ENCODE results near the gene FAM24A.
"Not testable (repeated sequence)": the region's sequence is repeated elsewhere in the genome, so short reads cannot be mapped to it uniquely, and the experiment has no call there.

Gene FAM24A

GRCh38 chr10:122910310-122910709 lies at the start of gene FAM24A:
Gene FAM24A, plus strand, starts transcription at chr10:122910610. Its CDS starts 1,025 bp downstream, at chr10:122911635.
- H3K4me3 ChIP-seq (ENCODE audit: low read depth, low read length): no peak within 1 kb of the TSS
- no peaks in the 10 kb centered on the region for H3K4me1 ChIP-seq (ENCODE audit: control insufficient read depth, insufficient read depth, low read length)
- no peaks in the 10 kb centered on the region for H3K36me3 ChIP-seq (ENCODE audit: control insufficient read depth, insufficient read depth, low read length)
- peaks cover 11% of the 10 kb centered on the region; the same call in 1 of the 2 replicates for H3K27me3 ChIP-seq (ENCODE audit: control insufficient read depth, insufficient read depth, low read length)
- no peaks in the 10 kb centered on the region for H3K9me3 ChIP-seq (ENCODE audit: control insufficient read depth, insufficient read depth, low read depth, low read length)
- H3K9ac ChIP-seq (ENCODE audit: low read length): no peak within 1 kb of the TSS
- no peak within 1 kb of the TSS for H3K27ac ChIP-seq (ENCODE audit: low read depth, low read length)

GRCh38 chr10:122861711-122862161 lies 48.7 kb upstream of the FAM24A start:
- H3K9me3 ChIP-seq (ENCODE audit: control insufficient read depth, insufficient read depth, low read depth, low read length): peaks cover 4% of the 10 kb centered on the region; the same call in 1 of the 2 replicates
- H3K4me3 ChIP-seq (ENCODE audit: low read depth, low read length): no peak overlapping the region
- H3K27ac ChIP-seq (ENCODE audit: low read depth, low read length): no peak overlapping the region
- peaks cover 9% of the 10 kb centered on the region for H3K4me1 ChIP-seq (ENCODE audit: control insufficient read depth, insufficient read depth, low read length)
- H3K27me3 ChIP-seq (ENCODE audit: control insufficient read depth, insufficient read depth, low read length): no peaks in the 10 kb centered on the region
- H3K36me3 ChIP-seq (ENCODE audit: control insufficient read depth, insufficient read depth, low read length): peaks cover 5% of the 10 kb centered on the region; the same call in 1 of the 2 replicates
- H3K9ac ChIP-seq (ENCODE audit: low read length): no peak overlapping the region

- Histone ChIP-seq H3K4me1 (ENCODE audit: control insufficient read depth, insufficient read depth, low read length) (peaks cover 7% of the 10 kb centered on the region; the same call in 1 of the 2 replicates), H3K9ac (ENCODE audit: low read length) (no peak overlapping the region), H3K27me3 (ENCODE audit: control insufficient read depth, insufficient read depth, low read length) (no peaks in the 10 kb centered on the region), H3K27ac (ENCODE audit: low read depth, low read length) (no peak overlapping the region), H3K36me3 (ENCODE audit: control insufficient read depth, insufficient read depth, low read length) (peaks cover 4% of the 10 kb centered on the region; the same call in 1 of the 2 replicates), H3K4me3 (ENCODE audit: low read depth, low read length) (no peak overlapping the region), H3K9me3 (ENCODE audit: control insufficient read depth, insufficient read depth, low read depth, low read length) (peaks cover 7% of the 10 kb centered on the region; the same call in 1 of the 2 replicates)
Measured at GRCh38 chr10:122863216-122864193, 46.9 kb upstream of the FAM24A start.

DNA sequence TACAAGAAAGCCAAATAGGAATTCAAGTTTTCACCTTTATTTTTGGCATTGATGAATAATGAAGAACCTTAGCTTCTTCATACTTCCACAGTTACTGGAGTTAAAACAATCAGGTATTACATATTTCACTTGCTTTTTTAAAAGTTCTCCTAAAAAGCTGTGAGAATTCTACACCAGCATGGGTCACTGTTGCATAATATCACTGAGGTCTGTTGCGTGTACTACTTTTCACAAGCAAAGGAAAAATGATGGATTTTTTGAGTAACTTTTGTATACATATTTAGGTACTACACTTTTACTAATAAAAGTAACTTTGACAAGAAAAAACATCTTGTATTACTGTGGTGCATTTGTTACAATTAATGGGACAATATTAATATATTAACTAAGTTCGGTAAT lies 46.2 kb upstream of the FAM24A start:
- no peak overlapping the region for H3K9ac ChIP-seq (ENCODE audit: low read length)
- H3K4me1 ChIP-seq (ENCODE audit: control insufficient read depth, insufficient read depth, low read length): peaks cover 7% of the 10 kb centered on the region; the same call in 1 of the 2 replicates
- peaks cover 7% of the 10 kb centered on the region; the same call in 1 of the 2 replicates for H3K9me3 ChIP-seq (ENCODE audit: control insufficient read depth, insufficient read depth, low read depth, low read length)
- no peaks in the 10 kb centered on the region for H3K27me3 ChIP-seq (ENCODE audit: control insufficient read depth, insufficient read depth, low read length)
- peaks cover 3% of the 10 kb centered on the region; the same call in 1 of the 2 replicates for H3K36me3 ChIP-seq (ENCODE audit: control insufficient read depth, insufficient read depth, low read length)
- H3K4me3 ChIP-seq (ENCODE audit: low read depth, low read length): no peak overlapping the region
- no peak overlapping the region for H3K27ac ChIP-seq (ENCODE audit: low read depth, low read length)

DNA sequence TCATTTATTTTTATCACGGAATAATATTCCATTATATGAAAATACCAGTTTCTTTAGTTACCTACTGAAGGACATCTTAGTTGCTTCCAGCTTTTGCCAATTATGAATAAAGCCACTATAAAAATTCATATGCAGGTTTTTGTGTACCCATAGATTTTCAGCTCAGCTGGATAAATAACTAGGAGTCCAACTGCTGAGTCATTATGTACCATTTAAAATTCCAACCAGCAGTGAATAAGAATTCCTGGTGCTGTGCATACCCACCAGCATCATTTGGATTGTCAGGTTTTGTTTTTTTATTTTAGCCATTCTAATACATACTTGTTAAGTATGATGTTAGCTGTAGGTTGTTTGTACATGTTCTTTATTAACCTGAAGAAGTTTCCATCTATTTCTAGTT lies 45.5 kb upstream of the FAM24A start:
- Histone ChIP-seq H3K9ac (ENCODE audit: low read length) (no peak overlapping the region), H3K27ac (ENCODE audit: low read depth, low read length) (no peak overlapping the region), H3K9me3 (ENCODE audit: control insufficient read depth, insufficient read depth, low read depth, low read length) (peaks cover 7% of the 10 kb centered on the region; the same call in 1 of the 2 replicates), H3K4me3 (ENCODE audit: low read depth, low read length) (no peak overlapping the region), H3K4me1 (ENCODE audit: control insufficient read depth, insufficient read depth, low read length) (peaks cover 7% of the 10 kb centered on the region; the same call in 1 of the 2 replicates), H3K36me3 (ENCODE audit: control insufficient read depth, insufficient read depth, low read length) (peaks cover 3% of the 10 kb centered on the region; the same call in 1 of the 2 replicates), H3K27me3 (ENCODE audit: control insufficient read depth, insufficient read depth, low read length) (no peaks in the 10 kb centered on the region)

GRCh38 chr10:122866757-122867482 lies 43.5 kb upstream of the FAM24A start:
- not testable (repeated sequence) for H3K27ac ChIP-seq (ENCODE audit: low read depth, low read length); H3K36me3 ChIP-seq (ENCODE audit: control insufficient read depth, insufficient read depth, low read length); H3K27me3 ChIP-seq (ENCODE audit: control insufficient read depth, insufficient read depth, low read length); H3K9me3 ChIP-seq (ENCODE audit: control insufficient read depth, insufficient read depth, low read depth, low read length); H3K9ac ChIP-seq (ENCODE audit: low read length); H3K4me1 ChIP-seq (ENCODE audit: control insufficient read depth, insufficient read depth, low read length)
- H3K4me3 ChIP-seq (ENCODE audit: low read depth, low read length): peak overlapping the region; percentile 30; the same call in 1 of the 2 replicates

GRCh38 chr10:122868768-122869167 lies 41.6 kb upstream of the FAM24A start:
- H3K9ac ChIP-seq (ENCODE audit: low read length); H3K27me3 ChIP-seq (ENCODE audit: control insufficient read depth, insufficient read depth, low read length); H3K36me3 ChIP-seq (ENCODE audit: control insufficient read depth, insufficient read depth, low read length); H3K4me1 ChIP-seq (ENCODE audit: control insufficient read depth, insufficient read depth, low read length); H3K4me3 ChIP-seq (ENCODE audit: low read depth, low read length); H3K27ac ChIP-seq (ENCODE audit: low read depth, low read length): not testable (repeated sequence)
- H3K9me3 ChIP-seq (ENCODE audit: control insufficient read depth, insufficient read depth, low read depth, low read length): peaks cover 11% of the 10 kb centered on the region; the same call in 1 of the 2 replicates

GRCh38 chr10:122871947-122872346 lies 38.5 kb upstream of the FAM24A start:
- not testable (repeated sequence) for H3K27me3 ChIP-seq (ENCODE audit: control insufficient read depth, insufficient read depth, low read length); H3K9me3 ChIP-seq (ENCODE audit: control insufficient read depth, insufficient read depth, low read depth, low read length); H3K9ac ChIP-seq (ENCODE audit: low read length); H3K36me3 ChIP-seq (ENCODE audit: control insufficient read depth, insufficient read depth, low read length); H3K4me3 ChIP-seq (ENCODE audit: low read depth, low read length); H3K27ac ChIP-seq (ENCODE audit: low read depth, low read length)
- peaks cover 26% of the 10 kb centered on the region for H3K4me1 ChIP-seq (ENCODE audit: control insufficient read depth, insufficient read depth, low read length)

- no peaks in the 10 kb centered on the region for H3K36me3 ChIP-seq (ENCODE audit: control insufficient read depth, insufficient read depth, low read length)
- H3K9me3 ChIP-seq (ENCODE audit: control insufficient read depth, insufficient read depth, low read depth, low read length): 0 out of 2 replicates have a peak, but pooled peaks cover 4% of the 10 kb centered on the region
- peak overlapping the region; percentile 84 for H3K27ac ChIP-seq (ENCODE audit: low read depth, low read length)
- H3K9ac ChIP-seq (ENCODE audit: low read length): peak overlapping the region; percentile 60
- peaks cover 48% of the 10 kb centered on the region for H3K4me1 ChIP-seq (ENCODE audit: control insufficient read depth, insufficient read depth, low read length)
- peak overlapping the region; percentile 42 for H3K4me3 ChIP-seq (ENCODE audit: low read depth, low read length)
- H3K27me3 ChIP-seq (ENCODE audit: control insufficient read depth, insufficient read depth, low read length): peaks cover 8% of the 10 kb centered on the region
Measured at GRCh38 chr10:122875843-122876466, 34.5 kb upstream of the FAM24A start.

DNA sequence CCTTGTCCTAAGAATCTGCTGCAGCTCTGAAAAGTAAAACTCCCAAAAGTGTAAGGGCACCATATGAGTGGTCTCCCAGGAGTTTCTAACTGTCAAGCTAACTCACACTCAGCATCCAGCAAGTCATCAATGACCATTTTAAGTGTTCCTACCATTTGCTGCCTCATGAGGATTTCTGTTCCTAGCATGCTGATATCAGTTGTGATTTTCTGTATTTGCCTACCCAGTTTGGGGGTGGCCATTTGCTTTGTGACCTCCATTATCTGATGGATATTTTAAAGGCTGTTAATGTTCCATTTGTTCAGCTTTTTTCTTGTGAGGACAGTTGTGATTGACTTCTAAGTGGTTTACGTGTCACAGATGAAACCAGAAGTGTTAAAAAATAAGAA lies 33.9 kb upstream of the FAM24A start:
- peaks cover 8% of the 10 kb centered on the region for H3K27me3 ChIP-seq (ENCODE audit: control insufficient read depth, insufficient read depth, low read length)
- H3K27ac ChIP-seq (ENCODE audit: low read depth, low read length): peak overlapping the region; percentile 84
- H3K4me1 ChIP-seq (ENCODE audit: control insufficient read depth, insufficient read depth, low read length): peaks cover 48% of the 10 kb centered on the region
- H3K36me3 ChIP-seq (ENCODE audit: control insufficient read depth, insufficient read depth, low read length): no peaks in the 10 kb centered on the region
- H3K9ac ChIP-seq (ENCODE audit: low read length): peak overlapping the region; percentile 60
- H3K4me3 ChIP-seq (ENCODE audit: low read depth, low read length): peak overlapping the region; percentile 42
- H3K9me3 ChIP-seq (ENCODE audit: control insufficient read depth, insufficient read depth, low read depth, low read length): 0 out of 2 replicates have a peak, but pooled peaks cover 4% of the 10 kb centered on the region
